IPS-NIHi11 (cell line): ENCODE results near the gene NFKBIA.
"Not testable (repeated sequence)": the region's sequence is repeated elsewhere in the genome, so short reads cannot be mapped to it uniquely, and the experiment has no call there.

Experiments used
- DNase-seq: peaks from one replicate; pipeline ENCODE4 v3.0.0; 2012; ENCODE audit warnings: mixed read lengths, low spot score

The NFKBIA gene

DNA sequence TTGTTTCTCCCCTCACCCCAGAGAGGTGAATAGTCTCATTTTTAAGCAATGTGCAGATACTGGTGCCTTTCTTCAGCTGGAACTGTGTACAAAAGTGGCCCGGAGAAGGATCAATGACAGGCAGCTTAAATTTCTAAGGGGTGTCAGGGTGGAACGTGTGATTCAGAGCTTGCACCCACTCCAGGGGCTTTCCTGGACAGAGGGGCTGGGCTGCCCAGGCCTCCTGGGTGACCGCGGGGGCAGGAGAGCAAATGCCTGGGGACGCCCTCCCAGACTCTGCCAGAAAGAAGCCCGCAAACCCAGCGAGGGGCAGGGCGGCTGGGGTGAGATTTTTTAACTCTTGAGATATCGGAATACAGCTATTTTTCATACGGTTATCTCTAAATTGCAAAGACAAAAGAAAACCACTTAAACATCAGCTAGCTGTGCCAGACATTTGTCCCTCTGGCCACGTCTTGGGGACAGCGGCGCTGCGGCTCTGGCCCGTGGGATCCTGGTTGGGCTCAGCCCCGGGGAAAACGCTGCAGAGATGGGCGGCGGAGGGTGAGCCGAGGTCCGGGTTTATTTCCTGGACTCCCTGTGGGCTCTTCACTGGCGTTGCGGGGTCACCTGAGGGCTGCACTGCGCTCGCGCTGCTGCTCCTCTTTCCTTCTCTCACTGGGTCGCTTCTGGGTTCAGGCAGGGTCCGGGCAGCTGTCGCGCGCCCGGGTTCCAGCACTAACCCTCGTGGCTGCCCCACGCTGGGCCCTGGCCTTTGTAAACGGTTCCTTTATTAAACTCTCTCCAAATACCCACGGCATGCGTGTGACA, 35.8 kb downstream of the NFKBIA start:
- no peak for DNase-seq

DNA sequence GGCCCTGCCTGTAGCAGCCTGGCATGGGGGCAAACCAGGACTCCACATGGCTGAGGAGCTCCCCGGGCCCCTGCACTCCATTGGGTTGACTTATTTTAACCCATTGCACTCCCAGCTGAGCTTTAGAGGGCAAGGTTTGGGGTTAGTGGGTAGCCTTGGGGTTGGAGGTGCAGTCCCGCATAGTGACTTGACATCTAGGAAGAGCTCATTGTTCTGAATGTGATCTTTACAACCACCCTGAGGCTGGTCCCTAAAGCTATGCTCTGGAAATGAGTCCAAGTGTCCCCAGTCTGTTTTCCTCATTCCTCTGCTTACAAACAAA, 36.4 kb downstream of the NFKBIA start:
- no peak for DNase-seq

GRCh38 chr14:35367056-35367372, 37.5 kb downstream of the NFKBIA start:
- no peak for DNase-seq

DNA sequence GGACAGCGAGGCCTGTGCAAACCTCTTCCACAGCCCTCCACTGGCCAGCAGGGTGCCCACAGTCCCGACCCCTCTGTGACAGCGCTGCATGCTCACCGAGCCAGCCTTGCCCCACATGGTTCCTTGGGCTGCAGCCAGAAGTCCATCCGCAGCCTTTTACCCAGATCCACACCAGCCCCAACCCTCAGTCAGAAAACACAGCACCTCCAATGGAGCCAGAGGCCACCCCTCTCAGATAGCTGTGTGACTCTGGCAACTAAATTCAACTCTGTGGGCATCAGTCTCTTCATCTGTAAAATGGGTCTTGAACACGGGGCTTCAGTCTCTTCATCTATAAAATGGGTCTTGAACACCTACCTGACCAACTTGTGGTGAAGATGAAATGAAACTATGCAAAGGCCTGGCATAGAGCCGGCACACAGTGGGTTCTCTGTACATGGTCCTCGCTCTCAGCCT, 38.0 kb downstream of the NFKBIA start:
- DNase-seq = no peak

DNA sequence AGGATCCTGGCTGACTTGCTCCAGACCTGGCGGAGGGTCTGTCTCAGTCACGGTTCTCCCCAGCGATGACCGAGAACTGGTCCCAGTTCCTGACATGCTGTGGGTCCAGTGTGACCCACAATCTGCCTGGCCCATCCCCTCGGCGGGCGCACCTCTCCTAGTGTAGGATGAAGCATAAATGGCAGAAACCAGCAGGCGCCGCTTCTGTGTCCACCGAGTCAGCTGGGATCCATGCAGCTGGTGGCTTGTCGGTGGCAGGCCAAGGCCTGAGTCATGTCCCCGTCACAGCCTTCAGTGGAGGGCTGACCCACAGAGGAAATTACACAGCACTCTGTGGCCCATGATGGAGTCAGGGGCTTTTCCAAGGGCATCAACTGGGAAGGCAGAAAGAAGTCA, 38.5 kb downstream of the NFKBIA start:
- no peak for DNase-seq

GRCh38 chr14:35365130-35366055, 39.2 kb downstream of the NFKBIA start:
- DNase-seq = no peak

- no peak for DNase-seq
Observed at GRCh38 chr14:35362911-35363374, 41.6 kb downstream of the NFKBIA start.

DNA sequence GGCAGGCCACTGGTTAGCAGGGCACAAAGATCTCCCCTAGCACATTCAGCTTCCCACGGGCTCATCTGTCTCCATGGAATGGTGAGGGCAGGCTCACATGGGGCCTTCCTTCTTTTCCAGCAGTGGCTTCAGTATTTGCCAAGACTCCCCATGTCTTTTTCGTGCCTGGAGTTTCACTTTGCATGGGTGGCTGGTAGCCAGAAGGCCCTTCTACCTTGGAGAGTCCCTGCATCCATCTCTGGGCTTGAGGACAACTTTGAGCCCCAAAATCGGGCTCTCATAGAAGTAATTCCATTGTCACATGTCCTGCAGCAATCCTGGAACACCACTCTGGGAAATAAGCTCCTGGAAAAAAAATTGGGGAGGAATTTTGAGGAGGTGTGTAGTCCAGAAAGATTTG, 42.1 kb downstream of the NFKBIA start:
- DNase-seq = no peak

- DNase-seq = no peak
Observed at GRCh38 chr14:35361141-35361480, 43.4 kb downstream of the NFKBIA start.

DNA sequence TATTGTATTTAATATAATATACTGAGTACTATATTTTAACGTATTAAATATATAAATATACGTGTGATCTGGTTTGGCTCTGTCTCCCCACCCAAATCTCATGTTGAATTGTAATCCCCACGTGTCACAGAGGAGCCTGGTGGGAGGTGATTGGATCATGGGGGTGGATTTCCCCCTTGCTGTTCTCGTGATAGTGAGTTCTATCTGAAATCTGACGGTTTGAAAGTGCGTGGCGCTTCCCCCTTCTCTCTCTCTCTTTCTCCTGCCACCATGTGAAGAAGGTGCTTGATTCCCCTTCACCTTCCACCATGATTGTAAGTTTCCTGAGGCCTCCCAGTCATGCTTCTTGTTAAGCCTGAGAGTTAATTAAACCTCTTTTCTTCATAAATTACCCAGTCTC, 44.9 kb downstream of the NFKBIA start:
- not testable (repeated sequence) for DNase-seq

GRCh38 chr14:35355981-35356841, 48.3 kb downstream of the NFKBIA start:
- DNase-seq = no peak

GRCh38 chr14:35355235-35355634, 49.3 kb downstream of the NFKBIA start:
- not testable (repeated sequence) for DNase-seq

GRCh38 chr14:35353409-35354172, 51.0 kb downstream of the NFKBIA start:
- DNase-seq = no peak

DNA sequence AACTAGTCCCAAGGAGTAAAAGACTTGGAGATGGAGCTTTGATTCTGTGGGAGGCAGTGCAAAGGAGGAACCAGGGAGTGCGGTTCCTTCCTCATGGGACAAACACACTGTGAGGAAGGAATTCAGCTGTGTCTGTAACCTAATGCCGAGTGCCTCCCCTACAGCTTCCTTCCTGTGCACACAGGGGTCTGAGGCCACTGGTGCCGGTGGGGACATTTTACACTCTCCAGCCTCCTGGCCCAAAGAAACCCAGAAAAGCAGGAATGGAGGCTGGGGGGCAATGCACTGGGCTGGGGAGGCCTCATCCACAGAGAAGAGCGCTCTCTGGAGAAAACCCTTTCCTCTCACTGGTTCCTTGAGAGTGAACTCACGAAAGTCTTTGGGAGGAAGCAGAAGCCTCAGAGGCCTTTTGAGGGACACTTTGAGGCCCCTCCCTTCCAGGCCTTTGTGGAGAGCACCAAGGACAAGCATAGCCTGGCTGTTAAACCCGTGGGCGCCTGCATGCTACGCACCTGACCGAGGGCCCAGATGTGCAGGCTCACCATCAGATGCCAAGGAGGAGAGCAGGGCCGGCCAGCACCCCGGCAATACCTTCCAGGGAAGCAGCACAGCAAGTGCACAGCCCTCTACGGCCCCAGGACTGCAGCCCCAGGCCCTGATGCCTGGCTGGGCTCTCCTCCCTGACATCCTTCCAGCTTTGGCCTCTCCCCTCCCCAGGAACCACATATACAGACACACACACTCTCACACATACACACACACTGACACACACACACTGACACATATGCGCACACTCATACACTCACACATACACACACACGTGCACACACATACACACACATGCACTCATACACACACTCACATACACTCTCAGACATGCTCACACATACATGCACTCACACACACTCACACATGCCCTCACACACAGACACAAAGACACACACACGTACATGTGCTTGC, 52.0 kb downstream of the NFKBIA start:
- no peak for DNase-seq

GRCh38 chr14:35351897-35352273, 52.7 kb downstream of the NFKBIA start:
- no peak for DNase-seq
